Activated T-cell treated with anti-CD3 and anti-CD28 coated beads for 48 hours (primary cell): ENCODE results near the gene USP32.

Source experiments
- DNase-seq: peaks from one replicate; pipeline ENCODE4 v3.0.0-alpha.2; 2020; ENCODE audit warnings: low read depth

The USP32 gene

DNA sequence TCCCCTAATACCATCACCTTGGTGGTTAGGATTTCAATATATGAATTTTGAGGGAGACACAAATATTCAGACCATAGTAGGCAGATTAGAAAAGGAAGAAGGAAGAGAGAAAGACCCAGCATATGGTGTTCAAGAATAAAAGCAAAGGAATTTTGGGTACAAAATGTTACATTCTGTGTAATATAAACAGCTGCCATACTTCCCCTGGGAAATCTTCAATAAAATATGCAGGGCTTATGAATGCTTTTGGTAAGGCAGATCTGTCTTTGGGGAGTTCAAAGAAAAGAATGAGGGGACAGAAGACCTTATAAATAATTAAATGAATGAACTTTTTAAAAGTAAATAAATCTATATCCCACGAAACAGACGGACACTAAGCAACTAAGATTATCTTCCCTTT, 91.9 kb downstream of the USP32 start:
- no peak for DNase-seq

DNA sequence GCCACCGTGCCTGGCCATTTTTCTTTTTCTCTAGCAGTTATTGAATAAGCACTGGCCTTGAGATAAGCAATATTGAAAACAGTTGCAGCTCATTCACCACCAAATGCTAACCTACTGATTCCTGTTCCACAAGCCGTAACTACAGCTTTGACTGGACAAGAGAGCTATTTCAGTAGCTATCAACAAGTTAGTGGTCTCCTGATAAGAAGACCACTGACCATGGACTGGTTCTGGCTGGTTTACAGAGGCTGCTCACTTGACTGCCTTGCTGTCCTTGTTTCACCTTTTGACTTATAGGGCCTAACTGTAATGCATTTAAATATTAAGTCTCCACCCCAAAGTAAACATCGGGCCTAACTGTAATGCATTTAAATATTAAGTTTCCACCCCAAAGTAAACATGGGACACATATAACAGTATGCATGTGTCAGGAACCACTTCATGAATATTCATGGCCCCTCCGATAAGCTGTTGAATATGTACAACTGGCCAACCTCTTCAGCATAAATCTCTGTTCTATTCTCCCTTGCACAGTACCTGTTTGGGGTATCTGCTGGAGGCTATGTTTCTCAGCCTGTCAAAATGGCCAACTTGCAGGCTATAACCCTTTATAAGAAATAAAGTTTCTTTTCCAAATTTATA, 94.1 kb downstream of the USP32 start:
- no peak for DNase-seq

- no peak for DNase-seq
Measured at GRCh38 chr17:60296177-60296576, 95.8 kb downstream of the USP32 start.

GRCh38 chr17:60293580-60294335, 98.2 kb downstream of the USP32 start:
- no peak for DNase-seq

DNA sequence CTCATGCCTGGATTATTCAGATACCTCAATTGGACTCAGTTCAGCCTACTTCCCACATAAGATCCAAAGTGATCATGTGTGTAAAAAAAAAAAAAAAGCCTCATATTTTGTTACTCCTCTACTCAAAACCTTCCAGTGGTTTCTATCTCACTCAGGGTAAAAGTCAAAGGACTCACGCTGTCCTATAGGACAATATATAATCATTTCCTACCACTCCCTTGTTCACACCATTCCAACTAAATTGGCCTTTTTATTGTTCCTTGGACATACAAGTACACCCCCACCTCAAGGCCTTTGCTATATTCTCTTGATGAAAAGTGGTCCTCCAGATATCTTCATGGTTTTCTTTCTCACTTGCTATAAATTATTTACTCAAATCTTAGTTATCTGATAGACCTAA, 99.2 kb downstream of the USP32 start:
- no peak for DNase-seq

GRCh38 chr17:60284709-60285108, 107.2 kb downstream of the USP32 start:
- no peak for DNase-seq

DNA sequence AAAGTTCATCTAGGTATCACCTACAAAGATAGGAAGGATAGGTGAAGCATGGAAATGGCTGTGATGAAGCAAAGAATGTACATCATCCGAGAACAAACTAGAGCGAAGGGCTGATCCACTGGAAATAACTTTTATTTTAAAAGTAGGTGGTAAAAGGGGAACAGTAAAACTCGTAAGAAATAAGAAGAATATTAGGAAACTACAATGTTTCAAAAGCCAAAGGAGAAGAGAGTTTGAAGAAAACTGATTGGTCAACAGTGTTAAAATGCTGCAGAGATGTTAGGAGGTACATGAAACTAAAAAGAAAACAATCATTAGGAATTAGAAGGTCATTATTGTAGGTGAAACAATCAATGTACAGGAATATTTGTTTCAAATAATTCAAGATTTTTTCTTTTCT, 108.1 kb downstream of the USP32 start:
- DNase-seq = no peak

DNA sequence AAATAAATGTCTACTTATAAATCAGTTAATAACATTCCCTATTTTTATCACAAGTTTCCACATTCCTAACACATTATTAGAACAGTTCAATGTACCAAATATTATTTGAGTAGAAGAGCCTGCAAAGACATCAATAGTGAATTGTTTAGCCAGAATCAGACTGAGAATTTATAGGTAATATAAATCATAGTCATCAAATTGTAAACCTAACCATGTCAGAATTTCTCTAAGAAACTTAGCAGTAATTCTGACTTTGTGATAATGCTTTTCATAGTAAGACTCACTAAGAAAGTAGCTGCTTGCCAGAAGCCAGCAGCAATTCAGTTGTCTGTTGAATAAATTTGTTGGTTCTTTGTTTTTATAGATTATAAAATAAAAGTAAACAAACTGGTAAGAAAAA, 111.3 kb downstream of the USP32 start:
- no peak for DNase-seq

- DNase-seq = no peak
Measured at GRCh38 chr17:60278237-60278636, 113.7 kb downstream of the USP32 start.

- no peak for DNase-seq
Measured at GRCh38 chr17:60277258-60277657, 114.7 kb downstream of the USP32 start.

- no peak for DNase-seq
Measured at GRCh38 chr17:60269417-60269816, 122.5 kb downstream of the USP32 start.

DNA sequence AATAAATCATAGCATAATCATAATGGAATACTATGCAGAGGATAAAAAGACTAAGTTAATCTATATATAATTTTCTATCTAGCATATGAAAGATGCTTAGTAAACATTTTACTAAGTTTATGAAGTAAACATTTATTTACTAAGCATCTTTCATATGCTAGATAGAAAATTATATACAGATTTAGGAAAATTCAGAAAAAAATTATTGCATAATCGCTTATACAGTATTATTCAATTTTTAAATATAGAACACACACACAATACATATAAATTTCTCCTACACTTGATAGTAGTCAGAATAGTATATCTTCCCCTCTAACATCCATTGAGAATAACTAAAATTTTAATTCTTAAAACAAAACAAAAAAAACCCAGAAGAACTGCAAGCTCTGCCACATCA, 131.4 kb downstream of the USP32 start:
- DNase-seq = no peak

- no peak for DNase-seq
Measured at GRCh38 chr17:60258313-60258712, 133.6 kb downstream of the USP32 start.

DNA sequence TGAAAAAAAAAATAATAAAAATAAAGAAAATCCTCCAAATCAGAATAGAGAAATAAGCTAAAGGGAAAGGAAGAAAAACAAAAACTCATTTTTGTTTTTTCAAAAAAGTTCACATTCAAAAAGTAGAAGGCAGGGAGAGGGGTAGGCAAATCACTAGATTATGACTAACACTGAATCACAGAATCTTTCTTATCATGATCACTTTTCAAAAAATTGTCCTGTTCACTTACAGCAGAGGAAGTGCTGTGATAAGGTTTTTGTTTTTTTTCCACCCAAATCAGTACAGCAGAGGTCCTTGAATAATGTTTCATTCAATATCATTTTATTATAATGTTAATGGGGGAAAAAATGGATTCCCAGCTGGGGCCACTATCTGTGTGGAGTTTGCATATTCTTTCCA, 135.8 kb downstream of the USP32 start:
- no peak for DNase-seq

DNA sequence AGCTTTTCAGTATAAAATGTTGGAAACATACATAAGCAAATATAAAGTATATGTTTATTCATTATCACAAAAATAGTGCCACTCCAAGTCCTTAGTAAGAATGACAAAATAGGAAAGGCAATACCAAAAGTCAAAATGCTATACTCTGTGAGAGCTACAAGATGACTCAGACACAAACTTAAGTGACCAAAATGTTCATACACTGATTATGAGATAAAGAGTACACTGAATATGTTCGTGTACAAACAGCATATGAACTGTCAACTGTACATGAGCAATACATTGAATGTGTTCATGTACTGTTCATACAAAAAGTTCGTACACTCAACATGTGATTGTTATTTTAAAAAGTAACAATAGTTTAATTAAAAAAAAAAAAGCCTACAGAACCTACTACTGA, 138.9 kb downstream of the USP32 start:
- DNase-seq = no peak

- DNase-seq = no peak
Measured at GRCh38 chr17:60252459-60252858, 139.5 kb downstream of the USP32 start.

DNA sequence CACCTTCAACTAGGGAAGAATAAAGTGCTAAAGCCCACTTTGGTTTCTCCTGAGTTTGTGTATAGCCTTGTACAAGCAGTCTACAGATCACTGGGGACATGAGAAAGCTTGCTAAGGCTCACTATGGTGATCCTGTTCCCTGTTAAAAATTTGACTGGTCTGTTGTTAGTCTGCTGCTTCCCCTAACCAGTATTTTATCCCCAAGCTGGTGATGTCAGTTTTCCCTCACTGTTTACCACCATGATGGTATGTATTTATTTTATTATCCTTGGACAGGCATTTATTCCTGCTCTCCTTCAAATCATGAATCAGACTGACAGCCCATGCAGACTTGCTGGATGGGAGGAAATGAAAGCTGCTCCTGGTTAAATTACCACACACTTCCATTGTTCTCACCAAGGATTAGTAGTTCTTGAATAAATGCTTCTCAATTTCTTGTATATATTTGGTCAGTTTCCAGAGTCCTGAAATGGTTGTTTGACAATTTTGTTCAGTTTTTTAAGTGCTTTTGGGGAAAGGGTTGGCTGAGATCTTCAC, 142.6 kb downstream of the USP32 start:
- DNase-seq = no peak

- no peak for DNase-seq
Measured at GRCh38 chr17:60248618-60249289, 143.2 kb downstream of the USP32 start.

DNA sequence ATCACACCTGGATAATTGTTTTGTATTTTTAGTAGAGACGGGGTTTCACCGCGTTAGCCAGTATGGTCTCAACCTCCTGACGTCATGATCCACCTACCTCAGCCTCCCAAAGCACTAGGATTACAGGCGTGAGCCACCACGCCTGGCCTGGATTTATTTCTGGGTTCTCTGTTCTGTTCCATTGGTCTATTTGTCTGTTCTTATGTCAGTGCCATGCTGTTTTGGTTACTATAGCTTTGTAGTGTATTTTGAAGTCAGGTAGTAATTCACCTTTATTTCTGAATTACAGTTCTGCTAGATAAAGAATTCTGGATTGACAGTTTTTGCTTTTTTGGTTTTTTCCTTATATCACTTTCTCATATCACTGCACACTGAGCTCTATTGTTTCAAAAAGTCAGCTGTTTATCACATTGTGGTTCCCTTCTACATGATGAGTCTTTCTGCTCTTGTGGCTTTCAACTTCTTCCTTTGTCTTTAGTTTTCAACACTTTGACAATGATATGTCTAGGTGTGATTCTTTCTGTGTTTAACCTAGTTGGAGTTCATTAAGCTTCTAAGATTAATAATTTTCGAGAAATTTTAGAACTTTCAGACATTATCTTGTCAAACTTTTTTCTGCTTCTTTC, 144.0 kb downstream of the USP32 start:
- DNase-seq = no peak

- DNase-seq = no peak
Measured at GRCh38 chr17:60244656-60245055, 147.3 kb downstream of the USP32 start.

- DNase-seq = no peak
Measured at GRCh38 chr17:60240290-60240689, 151.6 kb downstream of the USP32 start.

DNA sequence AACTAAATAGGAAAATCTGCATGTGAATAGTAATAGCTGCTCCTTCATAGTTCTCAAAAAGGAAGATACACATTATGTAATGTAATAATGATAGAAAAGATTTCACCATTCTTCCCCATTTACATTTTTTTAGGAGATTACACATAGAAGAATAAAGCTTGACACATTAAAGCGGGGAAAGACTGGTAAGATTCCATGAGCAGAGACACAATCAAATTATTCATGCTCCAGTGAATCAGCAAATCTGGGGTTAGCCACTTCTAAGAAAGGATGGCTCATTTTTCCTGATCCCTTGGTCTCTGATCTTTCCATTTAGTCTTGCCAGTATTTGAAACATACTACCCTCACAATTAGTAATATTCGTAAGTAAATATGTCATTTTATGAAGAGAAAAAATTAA, 160.2 kb downstream of the USP32 start:
- DNase-seq = no peak

DNA sequence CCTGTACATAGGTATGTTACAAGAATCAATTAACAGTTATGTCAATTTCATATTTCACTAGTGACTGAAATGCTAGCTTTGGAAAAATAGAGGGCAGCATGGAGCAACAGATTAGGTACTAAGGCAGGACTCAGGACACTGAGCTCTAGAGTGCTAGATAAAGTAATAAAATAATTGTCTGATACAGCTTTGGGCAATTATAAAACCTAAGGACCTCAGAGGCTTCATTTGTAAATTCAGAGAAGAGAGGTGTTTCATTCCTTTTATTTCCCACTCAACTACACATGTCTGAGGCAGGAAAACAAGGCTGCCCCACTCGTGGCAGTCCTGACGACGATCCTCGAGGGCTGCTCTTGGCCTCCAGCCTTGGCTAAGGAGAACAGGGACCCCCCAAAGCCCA, 160.7 kb downstream of the USP32 start:
- DNase-seq = no peak
